GM12878 (cell line): ENCODE results near the gene PGBD5. TPM values are rescaled to one million over a fixed set of nuclear protein-coding genes. Genes with fewer than 3 reads are reported as not detected.

Source experiments
- ATAC-seq: fragments of 200-7000 bp; cut with Tn5 transposase; 3 replicates; pipeline ENCODE4 v1.9.1; 2020; ENCODE audit warnings: mild to moderate bottlenecking, moderate library complexity
- BruUV-seq: library from RNA; stranded (reverse); fragments of 400-500 nt; replicated peaks from 2 replicates; lab custom pipeline; 2021; lab: Mats Ljungman, UMichigan
- CTCF ChIA-PET: fragments of 300-600 bp; sonication (Branson Sonifier 250); formaldehyde crosslinking; extraction: SDS; loops from one replicate; lab custom pipeline; 2021; ENCODE audit warnings: inconsistent platforms; lab: Yijun Ruan, JAX
- POLR2A ChIA-PET: fragments of 350-600 bp; formaldehyde crosslinking; extraction: SDS; loops from one replicate; lab custom pipeline; 2021; ENCODE audit warnings: inconsistent platforms; lab: Charles Lee
- RAD21 ChIA-PET: fragments of 300-600 bp; sonication (Branson Sonifier 250); formaldehyde crosslinking; loops from one replicate; lab custom pipeline; 2023; ENCODE audit warnings: antibody characterized with exemption; ENCODE audit not compliant: unreplicated experiment; lab: Charles Lee
- SMC1A ChIA-PET: fragments of 300-600 bp; sonication (Branson Sonifier 250); formaldehyde crosslinking; loops from one replicate; lab custom pipeline; 2023; ENCODE audit not compliant: unreplicated experiment, uncharacterized antibody; lab: Charles Lee
- DNase-seq: peaks from one replicate; pipeline ENCODE4 v3.0.0-alpha.2; 2011; ENCODE audit warnings: low read depth, low spot score
- FAIRE-seq: peaks from 3 replicates; lab custom pipeline; 2011; peaks lifted over from hg19 to GRCh38; lab: Jason Lieb, UNC
- H2AFZ ChIP-seq: 2 replicates; pipeline ENCODE4 v1.6.0; 2011; ENCODE audit warnings: low read depth, low read length, control low read depth; ENCODE audit not compliant: control insufficient read depth
- H3K27ac ChIP-seq: 2 replicates; pipeline ENCODE4 v1.5.1; 2011; ENCODE audit warnings: control low read depth; ENCODE audit not compliant: control insufficient read depth, insufficient read depth
- H3K27me3 ChIP-seq, 2 experiments: replicated peaks in 1 of 2; 2 replicates each; pipeline versions ENCODE4 v1.6.0 to v1.6.1; 2011; ENCODE audit warnings: low read length in 1 of 2; ENCODE audit not compliant: control insufficient read depth in 2 of 2, insufficient read depth in 2 of 2
- H3K36me3 ChIP-seq, 2 experiments: 2 replicates each; pipeline ENCODE4 v1.5.1; 2011; ENCODE audit warnings: low read length in 1 of 2; ENCODE audit not compliant: control insufficient read depth in 2 of 2, insufficient read depth in 2 of 2
- H3K4me1 ChIP-seq: 2 replicates; pipeline ENCODE4 v1.6.1; 2011; ENCODE audit warnings: mild to moderate bottlenecking, low read length, moderate library complexity, mixed read lengths; ENCODE audit not compliant: control insufficient read depth, insufficient read depth
- H3K4me2 ChIP-seq: 2 replicates; pipeline ENCODE4 v1.6.0; 2011; ENCODE audit warnings: control low read depth; ENCODE audit not compliant: control insufficient read depth, insufficient read depth
- H3K4me3 ChIP-seq: fragments of 200-600 bp; sonication (generic); 2 replicates; pipeline ENCODE4 v1.5.1; 2016
- H3K79me2 ChIP-seq: 2 replicates; pipeline ENCODE4 v1.6.0; 2011; ENCODE audit warnings: low read length; ENCODE audit not compliant: control insufficient read depth, insufficient read depth
- H3K9ac ChIP-seq: 2 replicates; pipeline ENCODE4 v1.8.0; 2011; ENCODE audit warnings: low read length, control low read depth, mixed read lengths; ENCODE audit not compliant: control insufficient read depth, insufficient read depth
- H3K9me3 ChIP-seq: replicated peaks from 3 replicates; pipeline ENCODE4 v1.5.1; 2011; ENCODE audit warnings: mild to moderate bottlenecking, low read length; ENCODE audit not compliant: control insufficient read depth, insufficient read depth
- H4K20me1 ChIP-seq: 2 replicates; pipeline ENCODE4 v1.6.0; 2011; ENCODE audit not compliant: control insufficient read depth, insufficient read depth
- CEBPB ChIP-seq, 2 experiments: fragments of 150-350 bp in 1 of 2; IDR thresholded peaks; 2 replicates each; pipeline ENCODE4 v1.6.1; 2012 to 2014; ENCODE audit warnings: low read depth in 2 of 2, low read length in 2 of 2, borderline replicate concordance in 1 of 2, inconsistent platforms in 1 of 2
- CEBPZ ChIP-seq: fragments of 150-350 bp; IDR thresholded peaks from 2 replicates; pipeline ENCODE4 v1.6.1; 2016; ENCODE audit warnings: low read depth, low read length
- CHD1 ChIP-seq: IDR thresholded peaks from 2 replicates; pipeline ENCODE4 v1.6.1; 2012; ENCODE audit warnings: low read depth, low read length, improper control_type of control experiment
- CREM ChIP-seq: IDR thresholded peaks from 2 replicates; pipeline ENCODE4 v1.6.1; 2014; ENCODE audit warnings: antibody characterized with exemption, low read depth
- CTCF ChIP-seq, 3 experiments: IDR thresholded peaks in 2 of 3; conservative IDR thresholded peaks in 1 of 3; 2 replicates each; pipeline ENCODE4 v1.5.1; 2011; ENCODE audit warnings: low read depth in 3 of 3, low read length in 3 of 3, mild to moderate bottlenecking in 3 of 3, control low read depth in 2 of 3, moderate library complexity in 2 of 3, inconsistent platforms in 1 of 3, mixed read lengths in 1 of 3; ENCODE audit not compliant: control insufficient read depth in 2 of 3, insufficient read depth in 1 of 3; ENCODE audit errors: extremely low read depth in 1 of 3
- EP300 ChIP-seq, 2 experiments: fragments of 150-350 bp in 1 of 2; IDR thresholded peaks; 2 replicates each; pipeline ENCODE4 v1.6.1; 2011 to 2012; ENCODE audit warnings: low read depth in 2 of 2, low read length in 2 of 2, borderline replicate concordance in 1 of 2, improper control_type of control experiment in 1 of 2, inconsistent platforms in 1 of 2; ENCODE audit not compliant: control insufficient read depth in 1 of 2
- ESRRA ChIP-seq: IDR thresholded peaks from 2 replicates; pipeline ENCODE4 v1.6.1; 2012; ENCODE audit warnings: mild to moderate bottlenecking, low read length, improper control_type of control experiment
- MLLT1 ChIP-seq: fragments of 450-650 bp; IDR thresholded peaks from 2 replicates; pipeline ENCODE4 v1.6.1; 2016; ENCODE audit warnings: mild to moderate bottlenecking
- MTA2 ChIP-seq: fragments of 450-650 bp; IDR thresholded peaks from 2 replicates; pipeline ENCODE4 v1.6.1; 2016; ENCODE audit warnings: low read depth, mild to moderate bottlenecking, moderate library complexity
- NR2F1 ChIP-seq: fragments of 450-650 bp; conservative IDR thresholded peaks from 2 replicates; pipeline ENCODE4 v1.6.1; 2017; ENCODE audit warnings: mild to moderate bottlenecking
- PKNOX1 ChIP-seq: fragments of 450-650 bp; IDR thresholded peaks from 2 replicates; pipeline ENCODE4 v1.6.1; 2016; ENCODE audit warnings: mild to moderate bottlenecking
- SP1 ChIP-seq: IDR thresholded peaks from one replicate; pipeline ENCODE4 v1.6.1; 2011; ENCODE audit warnings: low read depth, low read length
- TAF1 ChIP-seq: IDR thresholded peaks from 2 replicates; pipeline ENCODE4 v1.6.1; 2011; ENCODE audit warnings: mild to moderate bottlenecking, low read depth, low read length, borderline replicate concordance
- ZNF24 ChIP-seq: fragments of 450-650 bp; IDR thresholded peaks from 2 replicates; pipeline ENCODE4 v1.6.1; 2017; ENCODE audit warnings: antibody characterized with exemption, mild to moderate bottlenecking
- ZSCAN29 ChIP-seq: fragments of 450-650 bp; IDR thresholded peaks from 2 replicates; pipeline ENCODE4 v1.6.1; 2017; ENCODE audit warnings: mild to moderate bottlenecking, moderate library complexity
- ZZZ3 ChIP-seq: IDR thresholded peaks from 2 replicates; pipeline ENCODE4 v1.6.1; 2011; ENCODE audit warnings: low read depth; ENCODE audit not compliant: control insufficient read depth, insufficient read length
- WGBS: methylation state at CpG from one replicate; pipeline ENCODE4 v1.1.6; 2016; ENCODE audit warnings: low lambda C conversion rate; ENCODE audit not compliant: insufficient replicate concordance, insufficient coverage; ENCODE audit errors: missing lambda C conversion rate; 5-methylcytosine and 5-hydroxymethylcytosine counted together
- in situ Hi-C: fragments of 300-500 bp; cut with MboI; formaldehyde crosslinking; loops from 9 replicates; pipeline ENCODE4 v1.14.3; 2018; ENCODE audit warnings: mixed read lengths
- intact Hi-C: fragments of 100-400 bp; cut with micrococcal nuclease; formaldehyde crosslinking; loops from one replicate; pipeline ENCODE4 v1.14.2; 2022; ENCODE audit not compliant: unreplicated experiment
- polyA plus RNA-seq, 11 experiments: library from polyadenylated mRNA; depleted of rRNA in 4 of 11; unstranded in 6 of 11; stranded (reverse) in 5 of 11; fragments of >200 nt; fragmentation: Nextera tagmentation in 4 of 11; fragmentation: Illumina TruSeq in 1 of 11; extraction: Ambion mirVana in 4 of 11; extraction: Trizol in 1 of 11; gene quantifications; 1 replicate in 1 of 11; 2 replicates in 10 of 11; pipeline versions ENCODE4 v1.2.1 to v1.2.3, GENCODE V29; 2011 to 2016; ENCODE audit warnings: inconsistent platforms in 2 of 11, missing spikeins in 2 of 11, low read depth in 1 of 11
- total RNA-seq, 4 experiments: library from RNA; depleted of rRNA in 3 of 4; stranded (reverse); fragments of >200 nt in 3 of 4; fragmentation: Illumina TruSeq in 1 of 4; extraction: Trizol in 1 of 4; gene quantifications; 2 replicates each; pipeline versions ENCODE4 v1.2.1 to v1.2.3, GENCODE V29; 2013 to 2021

Gene PGBD5
- total and polyA plus RNA-seq, 10 of the 15 experiments (the other 5 are each of a cell fraction or from before 2014, with no cell fraction given) = 0.03 TPM; not detected in 9

GRCh38 chr1:230354005-230354404, 72.1 kb downstream of the PGBD5 start:
- Histone ChIP-seq H4K20me1 (no peaks in the 10 kb centered on the region), H3K27ac (no peak overlapping the region), H3K9me3 (no peaks in the 10 kb centered on the region), H3K79me2 (no peaks in the 10 kb centered on the region), H2AFZ (no peak overlapping the region), H3K4me1 (no peaks in the 10 kb centered on the region), H3K36me3 (no peaks in the 10 kb centered on the region), H3K4me2 (no peak overlapping the region), H3K9ac (no peak overlapping the region), H3K4me3 (no peak overlapping the region), H3K27me3 (peaks cover 0 to 6% of the 10 kb centered on the region in 2 experiments; a peak in 2 of 4 replicates)
- no peak for DNase-seq
- WGBS = 0% methylated on average over 4 of the region's 4 CpGs
- BruUV-seq = no TSS peak
- ChIA-PET RAD21 (no interaction called here), CTCF (no interaction called here), SMC1A (no interaction called here), POLR2A (no interaction called here)
- in situ Hi-C loops = no loop called here
- no peak for ATAC-seq
- FAIRE-seq = no peak
- intact Hi-C loops = no loop called here
- TF ChIP-seq ESRRA = no peak
- TF ChIP-seq EP300 (IDR thresholded peaks at IDR 0.05; ENCODE audit: borderline replicate concordance in 1 of 2, control insufficient read depth in 1 of 2, low read depth in 2 of 2, low read length in 2 of 2) = no peak
- no peak for TF ChIP-seq ZSCAN29
- no peak for TF ChIP-seq MTA2
- no peak for TF ChIP-seq CREM
- no peak for TF ChIP-seq CEBPZ
- TF ChIP-seq TAF1 = no peak
- no peak for TF ChIP-seq MLLT1
- TF ChIP-seq CTCF (IDR thresholded peaks at IDR 0.05 in 2 of 3, conservative IDR thresholded peaks at IDR 0.05 in 1 of 3; ENCODE audit: control insufficient read depth in 2 of 3, extremely low read depth in 1 of 3, insufficient read depth in 1 of 3, low read depth in 3 of 3, low read length in 3 of 3) = no peak
- no peak for TF ChIP-seq CEBPB (IDR thresholded peaks at IDR 0.05; ENCODE audit: borderline replicate concordance in 1 of 2, low read depth in 2 of 2, low read length in 2 of 2)
- no peak for TF ChIP-seq CHD1
- TF ChIP-seq ZZZ3 = no peak
- TF ChIP-seq SP1 = no peak
- no peak for TF ChIP-seq ZNF24
- no peak for TF ChIP-seq PKNOX1
- TF ChIP-seq NR2F1 = no peak
